Measurements from ENCODE around the gene DISP3.
A peak's percentile ranks its signal among the peaks of the same experiment; 100 is the strongest.

Gene DISP3

GRCh38 chr1:11448373-11449099 lies 30.4 kb upstream of the DISP3 start:
- H3K27me3 Mint-ChIP-seq, result no peaks in the 10 kb centered on the region
- no peaks in the 10 kb centered on the region for H3K9me3 Mint-ChIP-seq
- H3K36me3 Mint-ChIP-seq, result no peaks in the 10 kb centered on the region
- H3K27ac Mint-ChIP-seq, result no peak overlapping the region
- H3K4me1 Mint-ChIP-seq, result no peaks in the 10 kb centered on the region
- H3K4me3 Mint-ChIP-seq, result no peak overlapping the region

DNA sequence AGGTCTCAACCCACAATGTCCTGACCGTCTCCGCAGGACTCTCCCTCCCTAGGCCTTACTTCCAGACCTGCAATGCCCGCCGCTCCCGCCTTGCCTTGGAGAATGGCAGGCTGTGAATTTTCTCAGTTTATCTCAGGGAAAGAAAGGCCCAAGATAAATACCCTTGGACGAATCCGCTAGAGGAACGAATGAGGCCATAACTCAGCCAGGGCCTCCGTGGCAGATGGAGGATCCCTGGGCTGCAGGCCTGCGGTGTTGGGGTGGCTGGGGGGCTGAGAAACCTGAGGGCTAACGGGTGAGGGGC lies 29.9 kb upstream of the DISP3 start:
- no peaks in the 10 kb centered on the region for H3K27me3 Mint-ChIP-seq
- H3K4me1 Mint-ChIP-seq, result no peaks in the 10 kb centered on the region
- H3K4me3 Mint-ChIP-seq, result no peak overlapping the region
- H3K9me3 Mint-ChIP-seq, result no peaks in the 10 kb centered on the region
- no peaks in the 10 kb centered on the region for H3K36me3 Mint-ChIP-seq
- no peak overlapping the region for H3K27ac Mint-ChIP-seq

DNA sequence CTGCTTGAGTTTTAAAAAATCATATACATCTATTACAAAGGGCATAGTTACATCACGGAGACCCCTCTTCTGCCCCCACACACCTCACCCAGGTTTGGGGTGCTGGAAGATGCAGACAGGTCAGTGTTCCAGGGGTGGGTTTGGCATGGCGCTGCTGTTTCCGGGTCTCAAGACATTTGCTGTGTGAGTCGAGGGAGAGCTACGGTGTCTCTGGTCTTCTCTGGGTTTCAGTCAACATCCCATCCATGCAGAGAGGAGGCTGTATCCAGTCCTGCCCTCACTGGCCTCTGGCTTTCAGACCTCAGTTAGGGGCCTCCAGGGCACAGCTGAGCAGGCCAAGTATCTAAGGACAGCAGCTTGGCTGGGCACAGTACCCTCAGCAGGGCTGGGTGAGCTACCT lies 28.6 kb upstream of the DISP3 start:
- Mint-ChIP-seq H3K27me3 (no peaks in the 10 kb centered on the region), H3K4me1 (no peaks in the 10 kb centered on the region), H3K4me3 (no peak overlapping the region), H3K9me3 (no peaks in the 10 kb centered on the region), H3K36me3 (no peaks in the 10 kb centered on the region), H3K27ac (no peak overlapping the region)

- H3K9me3 Mint-ChIP-seq, result no peaks in the 10 kb centered on the region
- no peak overlapping the region for H3K4me3 Mint-ChIP-seq
- no peak overlapping the region for H3K27ac Mint-ChIP-seq
- peaks cover 27% of the 10 kb centered on the region for H3K4me1 Mint-ChIP-seq
- H3K36me3 Mint-ChIP-seq, result no peaks in the 10 kb centered on the region
- no peaks in the 10 kb centered on the region for H3K27me3 Mint-ChIP-seq
Measured at GRCh38 chr1:11453742-11454491, 25.0 kb upstream of the DISP3 start.

- H3K4me1 Mint-ChIP-seq, result peaks cover 27% of the 10 kb centered on the region
- H3K4me3 Mint-ChIP-seq, result no peak overlapping the region
- no peak overlapping the region for H3K27ac Mint-ChIP-seq
- no peaks in the 10 kb centered on the region for H3K9me3 Mint-ChIP-seq
- no peaks in the 10 kb centered on the region for H3K27me3 Mint-ChIP-seq
- H3K36me3 Mint-ChIP-seq, result no peaks in the 10 kb centered on the region
Measured at GRCh38 chr1:11455967-11456570, 22.9 kb upstream of the DISP3 start.

DNA sequence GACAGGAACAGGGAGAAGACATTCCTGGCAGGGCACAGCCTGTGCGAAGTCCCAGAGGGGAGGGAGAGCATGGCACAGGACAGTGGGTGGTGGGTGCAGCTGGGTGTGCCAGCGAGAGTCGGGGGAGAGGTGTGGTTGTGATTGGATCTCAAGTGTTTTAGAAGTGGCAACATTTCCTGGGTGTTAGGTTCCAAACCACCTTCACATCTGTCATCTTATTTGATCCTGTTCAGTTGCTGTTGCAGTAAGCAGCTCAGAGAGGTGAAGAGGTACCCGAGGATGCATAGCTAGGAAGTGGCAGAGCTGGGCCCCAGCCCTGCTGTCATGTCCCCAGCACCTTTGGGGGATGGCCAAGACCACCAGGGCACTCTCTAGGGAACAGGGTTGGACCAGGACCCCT lies 22.0 kb upstream of the DISP3 start:
- Mint-ChIP-seq H3K4me3 (peak overlapping the region; percentile 8), H3K9me3 (no peaks in the 10 kb centered on the region), H3K27me3 (no peaks in the 10 kb centered on the region), H3K36me3 (no peaks in the 10 kb centered on the region), H3K27ac (no peak overlapping the region), H3K4me1 (peaks cover 27% of the 10 kb centered on the region)

DNA sequence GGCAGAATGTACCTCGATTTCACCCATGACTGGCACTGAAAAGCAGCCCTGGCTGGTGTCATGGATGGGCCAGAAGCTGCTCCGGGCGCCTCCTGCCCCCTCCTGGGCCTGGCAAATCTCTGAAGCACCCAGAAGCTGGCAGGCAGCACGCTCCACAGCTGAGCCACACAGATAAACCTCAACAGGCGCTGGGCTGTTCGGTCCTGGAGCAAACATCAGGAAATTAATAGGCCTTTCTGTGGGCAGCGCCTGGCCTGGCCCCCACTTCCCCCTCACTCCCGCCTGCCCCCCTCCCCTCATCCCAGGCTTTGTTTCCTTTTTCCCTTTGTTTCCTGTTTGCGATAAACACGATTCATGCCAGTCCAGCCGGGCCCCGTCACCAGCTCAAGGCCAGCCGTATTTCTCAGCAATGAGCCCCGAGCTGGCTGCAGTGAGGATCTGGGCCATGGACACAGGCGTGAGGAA lies 20.1 kb upstream of the DISP3 start:
- Mint-ChIP-seq H3K27me3 (no peaks in the 10 kb centered on the region), H3K36me3 (no peaks in the 10 kb centered on the region), H3K4me1 (peaks cover 27% of the 10 kb centered on the region), H3K9me3 (no peaks in the 10 kb centered on the region), H3K27ac (no peak overlapping the region), H3K4me3 (no peak overlapping the region)

- no peaks in the 10 kb centered on the region for H3K9me3 Mint-ChIP-seq
- H3K27me3 Mint-ChIP-seq, result no peaks in the 10 kb centered on the region
- H3K4me3 Mint-ChIP-seq, result no peak overlapping the region
- H3K4me1 Mint-ChIP-seq, result peaks cover 20% of the 10 kb centered on the region
- no peaks in the 10 kb centered on the region for H3K36me3 Mint-ChIP-seq
- H3K27ac Mint-ChIP-seq, result no peak overlapping the region
Measured at GRCh38 chr1:11461531-11462137, 17.3 kb upstream of the DISP3 start.

DNA sequence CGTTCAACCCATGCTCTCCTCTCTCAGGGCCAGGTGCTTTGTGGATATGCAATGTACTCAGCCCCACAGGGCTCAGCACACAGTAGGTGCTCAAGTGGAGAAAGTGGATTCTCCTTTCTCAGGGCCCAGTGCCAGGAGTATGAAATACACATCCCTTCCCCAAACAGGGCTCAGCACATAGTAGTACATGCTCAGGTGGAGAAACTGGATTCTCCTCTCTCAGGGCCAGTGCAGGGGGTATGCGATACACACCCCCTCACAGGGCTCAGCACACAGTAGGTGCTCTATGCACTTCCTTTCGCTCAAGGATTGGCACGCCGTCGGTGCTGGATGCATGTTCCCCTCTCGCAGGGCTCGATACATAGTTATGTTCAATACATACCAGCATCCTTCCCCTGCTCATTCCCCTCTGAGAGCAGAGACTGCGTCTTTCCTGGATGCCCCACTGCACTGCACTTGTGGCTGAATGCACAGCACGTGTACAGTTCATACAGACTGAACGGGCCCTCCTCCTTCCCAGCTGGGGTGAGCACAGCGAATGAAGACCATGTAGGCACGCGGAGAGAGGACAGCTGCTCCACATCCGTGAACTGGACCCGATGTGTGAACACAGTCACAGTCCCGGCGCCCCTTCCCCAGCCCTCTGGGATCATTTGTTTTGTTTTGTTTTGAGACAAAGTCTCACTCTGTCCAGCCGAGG lies 16.6 kb upstream of the DISP3 start:
- Mint-ChIP-seq H3K27me3 (no peaks in the 10 kb centered on the region), H3K36me3 (no peaks in the 10 kb centered on the region), H3K4me1 (peaks cover 12% of the 10 kb centered on the region), H3K27ac (no peak overlapping the region), H3K9me3 (no peaks in the 10 kb centered on the region), H3K4me3 (no peak overlapping the region)

- Mint-ChIP-seq H3K36me3 (no peaks in the 10 kb centered on the region), H3K27me3 (no peaks in the 10 kb centered on the region), H3K9me3 (no peaks in the 10 kb centered on the region), H3K4me3 (no peak overlapping the region), H3K27ac (no peak overlapping the region), H3K4me1 (peaks cover 4% of the 10 kb centered on the region)
Measured at GRCh38 chr1:11463177-11463576, 15.8 kb upstream of the DISP3 start.

DNA sequence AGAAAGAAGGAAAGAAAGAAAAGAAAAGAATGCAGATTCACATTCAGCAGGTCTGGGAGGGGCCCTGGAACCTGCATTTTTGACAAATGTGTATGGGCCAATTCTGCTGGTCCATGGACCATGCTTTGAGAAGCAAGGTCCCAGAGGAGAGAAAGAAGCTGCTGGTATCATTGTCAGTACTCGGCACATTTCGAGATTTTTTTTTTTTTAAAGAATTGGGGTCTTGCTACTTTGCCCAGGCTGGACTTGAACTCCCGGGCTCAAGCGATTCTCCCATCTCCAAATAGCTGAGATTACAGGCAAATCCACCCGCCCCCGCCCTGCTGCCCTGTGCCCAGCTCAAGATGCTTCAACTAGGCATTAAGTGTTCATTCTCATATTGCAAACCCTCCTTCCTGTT lies 13.6 kb upstream of the DISP3 start:
- peaks cover 5% of the 10 kb centered on the region for H3K27me3 Mint-ChIP-seq
- H3K4me3 Mint-ChIP-seq, result no peak overlapping the region
- no peaks in the 10 kb centered on the region for H3K36me3 Mint-ChIP-seq
- H3K27ac Mint-ChIP-seq, result no peak overlapping the region
- H3K9me3 Mint-ChIP-seq, result no peaks in the 10 kb centered on the region
- H3K4me1 Mint-ChIP-seq, result no peaks in the 10 kb centered on the region

DNA sequence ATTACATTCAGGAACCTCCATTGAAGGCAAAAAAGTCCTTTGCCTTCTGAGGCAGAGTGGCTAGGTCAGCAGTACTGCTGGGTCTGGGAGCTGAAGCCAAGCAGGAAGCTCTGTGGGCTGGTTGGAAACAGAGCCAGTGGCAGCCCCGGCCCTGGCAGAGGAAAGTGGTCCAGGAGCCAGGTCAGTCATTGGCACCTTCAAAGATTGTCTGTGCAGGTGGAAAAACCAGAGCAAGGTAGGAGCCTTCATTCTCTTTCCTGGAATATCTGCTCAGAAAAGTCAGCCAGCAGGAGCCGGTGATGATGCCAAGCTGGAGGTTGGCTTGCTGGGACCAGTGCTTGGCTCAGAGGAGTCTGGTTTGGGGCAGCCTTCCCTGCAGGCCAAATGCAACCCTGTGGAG lies 12.5 kb upstream of the DISP3 start:
- Mint-ChIP-seq H3K9me3 (no peaks in the 10 kb centered on the region), H3K36me3 (no peaks in the 10 kb centered on the region), H3K27me3 (peaks cover 5% of the 10 kb centered on the region), H3K27ac (no peak overlapping the region), H3K4me3 (no peak overlapping the region), H3K4me1 (no peaks in the 10 kb centered on the region)

DNA sequence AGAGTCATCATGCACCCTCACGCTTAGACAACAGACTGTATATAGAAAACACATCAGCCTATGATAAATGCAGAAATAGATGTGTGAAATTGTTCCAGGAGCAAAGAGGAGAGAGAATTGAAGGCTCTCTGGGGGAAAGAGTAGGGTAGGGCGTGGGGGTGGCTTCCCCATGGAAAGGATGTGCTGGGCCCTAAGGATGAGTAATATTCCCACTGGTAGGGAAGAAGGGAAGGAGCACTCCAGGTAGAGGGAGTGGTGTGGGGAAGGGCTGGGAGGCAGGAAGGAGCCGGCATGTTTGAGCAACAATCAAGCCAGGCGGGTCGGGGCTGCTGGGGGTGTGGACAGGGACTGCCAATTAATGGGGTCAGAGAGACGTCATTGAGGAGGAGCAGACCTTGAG lies 10.1 kb upstream of the DISP3 start:
- no peaks in the 10 kb centered on the region for H3K36me3 Mint-ChIP-seq
- peaks cover 6% of the 10 kb centered on the region for H3K27me3 Mint-ChIP-seq
- no peak overlapping the region for H3K4me3 Mint-ChIP-seq
- no peak overlapping the region for H3K27ac Mint-ChIP-seq
- H3K9me3 Mint-ChIP-seq, result no peaks in the 10 kb centered on the region
- no peaks in the 10 kb centered on the region for H3K4me1 Mint-ChIP-seq

DNA sequence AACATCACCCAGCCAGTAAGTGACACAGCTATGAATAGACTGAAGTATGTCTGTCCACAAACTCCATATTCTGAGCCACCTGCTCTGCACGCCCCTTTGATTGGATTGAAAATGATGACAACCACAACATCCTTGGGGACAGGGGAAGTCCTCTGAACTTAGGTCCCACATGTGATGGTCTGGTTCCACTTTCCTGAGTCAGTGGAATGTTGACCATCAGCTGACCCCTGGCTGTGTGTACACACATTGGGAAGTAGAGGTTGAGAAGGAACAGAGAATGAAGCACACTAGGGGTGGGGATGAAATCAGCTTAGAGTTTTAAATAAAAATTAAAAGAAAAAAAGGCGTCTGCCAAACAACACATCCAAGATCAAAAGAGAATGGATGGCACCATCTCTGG lies 8.0 kb upstream of the DISP3 start:
- Mint-ChIP-seq H3K4me3 (no peak overlapping the region), H3K4me1 (no peaks in the 10 kb centered on the region), H3K9me3 (no peaks in the 10 kb centered on the region), H3K36me3 (no peaks in the 10 kb centered on the region), H3K27ac (no peak overlapping the region), H3K27me3 (peaks cover 6% of the 10 kb centered on the region)

GRCh38 chr1:11471473-11471872 lies 7.5 kb upstream of the DISP3 start:
- H3K9me3 Mint-ChIP-seq, result no peaks in the 10 kb centered on the region
- no peak overlapping the region for H3K27ac Mint-ChIP-seq
- H3K4me1 Mint-ChIP-seq, result no peaks in the 10 kb centered on the region
- no peak overlapping the region for H3K4me3 Mint-ChIP-seq
- no peaks in the 10 kb centered on the region for H3K36me3 Mint-ChIP-seq
- H3K27me3 Mint-ChIP-seq, result peaks cover 10% of the 10 kb centered on the region

All from activated naive CD4-positive, alpha-beta T cell treated with anti-CD3 and anti-CD28 coated beads, Interleukin-2, amount 50 U/mL, for 24 hours (primary cell).